ENCODE results near the gene GALM. TPM values are rescaled to one million over a fixed set of nuclear protein-coding genes. Genes with fewer than 3 reads are reported as not detected.

GALM gene
- total RNA-seq, 1 experiment from 2014 or later: 10.0 TPM

DNA sequence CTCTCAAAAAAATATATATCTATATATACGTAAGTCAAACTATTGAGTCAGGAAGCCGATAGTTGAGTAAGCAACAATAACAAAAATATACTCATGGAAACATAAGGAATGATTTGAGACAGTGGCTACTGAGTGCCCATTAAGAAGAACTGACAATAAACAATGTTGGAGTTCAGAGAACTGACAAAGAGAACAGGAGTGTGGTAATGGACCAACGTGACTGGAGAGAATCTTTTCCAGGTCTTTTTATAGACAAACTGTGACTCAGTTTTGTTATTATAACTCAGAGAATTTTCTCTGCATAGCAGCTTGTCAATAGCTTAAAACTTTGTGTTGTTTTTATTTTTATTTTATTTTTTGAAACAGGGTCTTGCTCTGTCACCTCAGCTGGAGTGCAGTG is 4.6 kb upstream of the GALM start:
- H2AFZ ChIP-seq (ENCODE audit: low read length): no peak overlapping the region
- Mint-ChIP-seq H3K4me1 (peaks cover 3 to 4% of the 10 kb centered on the region in 2 experiments; a peak in 3 of 4 replicates), H3K4me3 (no peak overlapping the region), H3K36me3 (ENCODE audit: insufficient read depth in 1 of 3, low read depth in 3 of 3) (no peaks in the 10 kb centered on the region), H3K27ac (no peak overlapping the region), H3K9me3 (no peaks in the 10 kb centered on the region), H3K27me3 (ENCODE audit: low read depth) (no peaks in the 10 kb centered on the region)
- no peak overlapping the region for H2BK120ac ChIP-seq (ENCODE audit: low read depth, low read length, poor library complexity, severe bottlenecking)
- H3K14ac ChIP-seq (ENCODE audit: insufficient read depth, low read length): no peak overlapping the region
- no peaks in the 10 kb centered on the region for H3K4me1 ChIP-seq (ENCODE audit: insufficient read depth, low read length)
- H4K91ac ChIP-seq (ENCODE audit: insufficient read length, low read depth, low read length): no peak overlapping the region
- no peak overlapping the region for H4K5ac ChIP-seq (ENCODE audit: insufficient read length, low read depth, low read length)
- no peak overlapping the region for H3K56ac ChIP-seq (ENCODE audit: insufficient read length, low read depth, low read length)
- DNase-seq: no peak
- no peaks in the 10 kb centered on the region for H3K79me2 ChIP-seq (ENCODE audit: insufficient read depth, low read length)
- H4K8ac ChIP-seq (replicated peaks; ENCODE audit: insufficient read length, low read depth, low read length): no peak overlapping the region
- H4K20me1 ChIP-seq (ENCODE audit: control insufficient read depth, insufficient read depth, insufficient read length): no peaks in the 10 kb centered on the region
- no peak overlapping the region for H3K4ac ChIP-seq (ENCODE audit: low read depth, low read length)
- TF ChIP-seq, protein P1, sequence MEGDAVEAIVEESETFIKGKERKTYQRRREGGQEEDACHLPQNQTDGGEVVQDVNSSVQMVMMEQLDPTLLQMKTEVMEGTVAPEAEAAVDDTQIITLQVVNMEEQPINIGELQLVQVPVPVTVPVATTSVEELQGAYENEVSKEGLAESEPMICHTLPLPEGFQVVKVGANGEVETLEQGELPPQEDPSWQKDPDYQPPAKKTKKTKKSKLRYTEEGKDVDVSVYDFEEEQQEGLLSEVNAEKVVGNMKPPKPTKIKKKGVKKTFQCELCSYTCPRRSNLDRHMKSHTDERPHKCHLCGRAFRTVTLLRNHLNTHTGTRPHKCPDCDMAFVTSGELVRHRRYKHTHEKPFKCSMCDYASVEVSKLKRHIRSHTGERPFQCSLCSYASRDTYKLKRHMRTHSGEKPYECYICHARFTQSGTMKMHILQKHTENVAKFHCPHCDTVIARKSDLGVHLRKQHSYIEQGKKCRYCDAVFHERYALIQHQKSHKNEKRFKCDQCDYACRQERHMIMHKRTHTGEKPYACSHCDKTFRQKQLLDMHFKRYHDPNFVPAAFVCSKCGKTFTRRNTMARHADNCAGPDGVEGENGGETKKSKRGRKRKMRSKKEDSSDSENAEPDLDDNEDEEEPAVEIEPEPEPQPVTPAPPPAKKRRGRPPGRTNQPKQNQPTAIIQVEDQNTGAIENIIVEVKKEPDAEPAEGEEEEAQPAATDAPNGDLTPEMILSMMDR (conservative IDR thresholded peaks at IDR 0.05): no peak
- no peak overlapping the region for H3K23ac ChIP-seq (ENCODE audit: insufficient read length, low read depth, low read length)
- no peak overlapping the region for H2BK15ac ChIP-seq (ENCODE audit: low read depth, low read length)
- no CpG with 5 or more reads among the region's 3 CpGs for WGBS (ENCODE audit: extremely low coverage, insufficient read length, low lambda C conversion rate)
- H2BK5ac ChIP-seq (ENCODE audit: insufficient read length, low read length): no peak overlapping the region
- H3K9ac ChIP-seq (ENCODE audit: extremely low read depth, insufficient read length, low read length): no peak overlapping the region
- no peak overlapping the region for H3K4me2 ChIP-seq (ENCODE audit: insufficient read depth, insufficient read length, low read length)
- no peak overlapping the region for H3K18ac ChIP-seq (ENCODE audit: insufficient read length, low read depth, low read length)
- no peaks in the 10 kb centered on the region for H3K9me3 ChIP-seq (ENCODE audit: control insufficient read depth, low read depth, low read length)
- no peaks in the 10 kb centered on the region for H3K27me3 ChIP-seq (ENCODE audit: insufficient read depth, low read length)
- H2BK20ac ChIP-seq (ENCODE audit: low read depth, low read length, poor library complexity, severe bottlenecking): no peak overlapping the region
- H2BK12ac ChIP-seq (ENCODE audit: insufficient read length, low read depth, low read length): no peak overlapping the region
- H3K23me2 ChIP-seq (ENCODE audit: insufficient read length, low read depth, low read length, poor library complexity, severe bottlenecking): peaks cover 5% of the 10 kb centered on the region
- no peak overlapping the region for H2AK5ac ChIP-seq (ENCODE audit: insufficient read length, low read length)
- H3K79me1 ChIP-seq (ENCODE audit: insufficient read depth, low read depth, low read length, poor library complexity, severe bottlenecking): no peaks in the 10 kb centered on the region
- no peak overlapping the region for H3T11ph ChIP-seq (ENCODE audit: low read length)
- H3K27ac ChIP-seq (ENCODE audit: insufficient read length, low read depth, low read length): no peak overlapping the region

Data from H9 (cell line).